Activated T-helper 9 cell treated with anti-CD3 and anti-CD28 coated beads, Interleukin-2, amount 50 U/mL, for 16 hours (primary cell): ENCODE measurements around the gene PLXNA2.

Experiments
- DNase-seq: peaks from one replicate; pipeline ENCODE4 v3.0.0-alpha.2; 2020; ENCODE audit warnings: low read depth

The PLXNA2 gene

GRCh38 chr1:208142590-208143382 lies 101.4 kb downstream of the PLXNA2 start:
- DNase-seq = no peak

- no peak for DNase-seq
Observed at GRCh38 chr1:208141610-208142192, 102.5 kb downstream of the PLXNA2 start.

- DNase-seq = no peak
Observed at GRCh38 chr1:208139434-208140045, 104.6 kb downstream of the PLXNA2 start.

DNA sequence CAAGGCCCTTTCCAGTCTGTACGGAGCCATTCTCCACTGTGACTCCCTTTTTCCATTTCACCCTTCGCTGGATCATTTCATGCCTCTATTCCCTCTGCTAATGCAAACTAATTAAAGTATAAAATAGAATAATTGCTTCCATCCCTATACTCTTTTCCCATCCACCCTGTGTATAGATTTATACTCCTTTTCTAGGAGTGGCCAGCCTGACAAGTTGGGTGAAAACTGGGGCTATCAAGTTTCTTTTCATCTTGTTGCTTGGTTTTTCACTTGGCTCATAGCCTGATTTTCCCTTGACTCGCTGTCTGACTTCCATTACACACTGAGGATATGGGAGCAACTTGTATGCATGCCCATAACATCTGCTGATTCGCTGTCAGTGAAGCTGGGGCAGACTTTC lies 107.0 kb downstream of the PLXNA2 start:
- no peak for DNase-seq

GRCh38 chr1:208136459-208137182 lies 107.6 kb downstream of the PLXNA2 start:
- no peak for DNase-seq

GRCh38 chr1:208135354-208135753 lies 108.8 kb downstream of the PLXNA2 start:
- no peak for DNase-seq

DNA sequence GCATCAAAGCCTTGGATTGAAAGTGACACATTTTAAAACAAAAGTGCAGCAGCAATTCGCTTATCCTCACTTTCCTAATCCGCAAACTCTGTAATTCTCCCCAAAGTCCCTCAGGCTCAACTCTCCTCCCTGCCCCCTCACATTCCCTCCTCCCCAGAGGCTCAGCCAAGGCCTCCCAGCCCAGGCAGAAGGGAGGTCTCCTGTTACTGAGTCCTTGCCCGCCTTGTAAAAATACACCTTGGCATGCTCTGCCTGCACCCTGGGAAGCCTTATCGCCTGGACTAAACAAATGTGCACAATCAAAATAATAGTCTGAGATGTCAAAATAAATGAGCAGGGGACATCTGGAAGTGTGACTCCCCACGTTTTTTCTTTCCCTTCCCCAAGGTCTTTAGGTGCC lies 109.7 kb downstream of the PLXNA2 start:
- DNase-seq = no peak

DNA sequence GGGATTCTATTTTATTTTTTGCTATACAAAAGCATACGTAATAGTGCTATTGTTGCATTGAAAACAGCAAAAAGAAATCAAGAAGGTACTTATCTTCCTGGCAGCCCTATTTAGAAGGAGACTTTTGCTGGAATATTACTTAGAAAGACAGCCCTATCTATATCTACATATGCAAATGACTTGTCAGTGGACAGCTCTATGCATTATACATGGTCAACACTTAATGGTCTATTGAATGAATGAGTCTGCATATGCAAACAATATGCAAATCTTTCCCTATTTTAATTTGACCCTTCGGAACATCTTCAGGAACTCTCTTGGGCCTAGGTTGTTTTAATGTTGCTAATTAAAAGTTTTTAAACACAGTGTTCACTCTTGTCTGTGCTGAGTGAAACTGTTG lies 110.8 kb downstream of the PLXNA2 start:
- DNase-seq = no peak

DNA sequence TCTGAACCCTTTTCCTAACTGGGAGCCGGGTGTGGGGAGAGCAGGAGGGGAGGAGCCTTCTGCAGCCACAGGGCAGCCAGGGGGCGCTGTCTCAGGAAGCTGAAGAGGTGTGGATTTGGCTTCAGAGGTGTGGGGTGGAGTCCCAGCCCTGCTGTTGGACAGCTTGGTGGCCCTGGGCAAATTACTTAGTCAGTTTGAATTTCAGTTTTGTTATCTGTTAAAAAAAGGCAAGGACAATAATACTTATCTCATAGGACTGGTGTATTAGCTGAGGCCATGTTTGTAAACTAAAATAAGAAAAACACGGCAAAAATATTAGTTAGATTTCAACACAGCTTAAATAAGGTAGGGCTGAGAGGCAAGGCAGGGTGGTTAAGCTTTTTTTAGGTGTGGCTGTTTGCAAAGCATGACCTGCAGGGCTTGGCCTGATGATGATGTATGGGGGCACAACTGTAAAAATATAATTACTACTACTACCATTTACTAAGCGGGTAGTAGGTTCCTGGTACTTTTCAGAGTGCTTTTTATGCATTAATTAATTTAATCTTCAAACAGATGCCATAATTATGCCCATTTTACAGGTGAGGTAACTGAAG lies 111.8 kb downstream of the PLXNA2 start:
- DNase-seq = no peak

GRCh38 chr1:208131621-208132286 lies 112.4 kb downstream of the PLXNA2 start:
- DNase-seq = no peak

DNA sequence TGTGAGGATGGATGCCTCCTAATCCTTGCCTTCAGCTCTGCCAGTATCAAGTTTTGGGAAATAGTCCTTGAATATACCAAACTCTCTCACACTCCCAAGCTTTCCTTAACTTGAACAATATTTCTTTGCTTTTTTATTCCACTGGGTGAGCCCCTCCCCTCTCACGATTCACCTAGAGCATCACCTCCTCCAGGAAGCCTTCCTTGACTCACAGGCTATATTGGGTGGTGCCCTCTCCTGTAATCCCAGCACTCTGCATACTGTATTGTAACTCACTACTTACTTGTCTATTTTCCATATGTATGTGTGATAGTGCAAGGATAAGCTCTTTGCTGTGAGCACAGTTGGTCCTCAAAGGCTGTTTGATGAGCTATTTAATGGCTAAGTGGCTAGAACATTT lies 114.7 kb downstream of the PLXNA2 start:
- no peak for DNase-seq

GRCh38 chr1:208129060-208129459 lies 115.1 kb downstream of the PLXNA2 start:
- DNase-seq = no peak

- no peak for DNase-seq
Observed at GRCh38 chr1:208127792-208128529, 116.2 kb downstream of the PLXNA2 start.

- DNase-seq = no peak
Observed at GRCh38 chr1:208127284-208127683, 116.9 kb downstream of the PLXNA2 start.

DNA sequence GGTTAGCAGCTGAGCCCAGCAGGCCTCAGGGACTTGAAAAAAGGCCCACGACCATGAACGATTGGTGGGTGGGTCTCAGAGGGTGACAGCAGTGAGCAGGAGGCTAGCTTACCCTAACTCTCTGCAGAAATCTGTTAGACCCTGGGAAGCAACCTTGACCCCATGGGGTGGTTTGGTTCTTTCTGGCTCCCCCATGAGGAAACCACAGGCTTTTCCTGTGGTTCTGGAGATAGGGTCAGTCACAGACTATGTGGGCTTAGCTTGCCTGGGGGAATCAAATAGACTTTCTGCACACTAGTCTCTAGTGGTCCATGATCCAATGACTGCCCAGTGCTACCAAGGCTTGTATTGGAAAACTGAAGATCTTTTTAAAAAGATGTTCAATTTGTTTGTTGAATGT lies 118.1 kb downstream of the PLXNA2 start:
- no peak for DNase-seq

- DNase-seq = no peak
Observed at GRCh38 chr1:208122612-208123358, 121.4 kb downstream of the PLXNA2 start.

DNA sequence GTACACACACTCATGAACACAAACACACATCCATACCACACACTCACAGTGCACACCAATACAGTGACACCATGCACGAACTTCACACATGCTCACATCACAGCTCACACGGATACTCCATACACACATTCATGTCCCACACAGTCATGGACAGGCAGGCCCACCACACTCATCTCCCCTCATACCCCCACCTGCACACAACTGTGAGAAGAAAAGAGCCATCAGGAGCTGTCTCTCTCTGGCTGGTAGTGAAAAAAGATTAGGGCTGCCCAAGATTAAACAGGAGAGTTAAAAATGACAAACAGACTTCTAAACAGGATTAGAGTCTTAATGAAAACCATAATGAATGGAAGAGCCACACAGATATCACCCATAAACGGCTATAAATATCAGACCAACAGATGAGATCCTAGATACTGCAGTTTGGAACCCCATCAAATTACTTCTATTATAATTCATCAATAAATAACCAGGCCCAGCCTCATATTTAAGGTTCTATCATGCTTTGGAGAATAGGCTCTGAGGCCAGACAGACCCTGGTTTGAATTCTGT lies 122.3 kb downstream of the PLXNA2 start:
- DNase-seq = no peak

- DNase-seq = no peak
Observed at GRCh38 chr1:208120431-208120790, 123.8 kb downstream of the PLXNA2 start.

GRCh38 chr1:208118841-208119606 lies 125.2 kb downstream of the PLXNA2 start:
- DNase-seq = no peak
